Erythroblast (primary cell): Measurements from ENCODE around the gene LRRN3.

Experiments
- GATA1 ChIP-seq: IDR thresholded peaks from 2 replicates; pipeline ENCODE4 v1.6.1; 2011; ENCODE audit warnings: low read depth, mild to moderate bottlenecking, control low read depth, low read length, moderate library complexity
- POLR2A ChIP-seq: IDR thresholded peaks from 2 replicates; pipeline ENCODE4 v1.6.1; 2011; ENCODE audit warnings: mild to moderate bottlenecking, low read length

- no peak for TF ChIP-seq POLR2A
- TF ChIP-seq GATA1, result no peak
Observed at GRCh38 chr7:111129435-111129834, 38.5 kb downstream of the LRRN3 start.
